ENCODE data around the gene PHYKPL.

- no peak for TF ChIP-seq CTCF (IDR thresholded peaks at IDR 0.05; ENCODE audit: insufficient read depth, low read length, poor library complexity, severe bottlenecking)
- no peak for TF ChIP-seq EZH2phosphoT487 (conservative IDR thresholded peaks at IDR 0.05; ENCODE audit: low read length)
Measured at GRCh38 chr5:178215280-178216002, 17.2 kb downstream of the PHYKPL start.
